Right atrium auricular region (tissue), 2 donors: ENCODE results near the gene DPP6. TPM values are rescaled to one million over a fixed set of nuclear protein-coding genes. Genes with fewer than 3 reads are reported as not detected.
"Not testable (repeated sequence)": the region's sequence is repeated elsewhere in the genome, so short reads cannot be mapped to it uniquely, and the experiment has no call there.

Source experiments
- DNase-seq: peaks from one replicate; pipeline ENCODE4 v3.0.0-alpha.2; 2019; ENCODE audit warnings: low spot score
- H3K27ac ChIP-seq, 2 donors: fragments of 200-600 bp; sonication (generic); 1 replicate in 1 of 2; 2 replicates in 1 of 2; pipeline ENCODE4 v1.5.1; 2016 to 2019
- H3K27me3 ChIP-seq, 2 donors: fragments of 200-600 bp; sonication (generic); one replicate each; pipeline versions ENCODE4 v1.5.1 to v1.6.0; 2017 to 2019
- H3K36me3 ChIP-seq: fragments of 200-600 bp; sonication (generic); one replicate; pipeline ENCODE4 v1.5.1; 2016
- H3K4me1 ChIP-seq, 2 donors: fragments of 200-600 bp; sonication (generic); one replicate each; pipeline versions ENCODE4 v1.5.1 to v1.6.0; 2017 to 2019
- H3K4me3 ChIP-seq, 2 donors: fragments of 200-600 bp; sonication (generic); 1 replicate in 1 of 2; 2 replicates in 1 of 2; pipeline ENCODE4 v1.5.1; 2017 to 2019; ENCODE audit warnings: mild to moderate bottlenecking in 1 of 2, moderate library complexity in 1 of 2
- H3K9me3 ChIP-seq, 2 donors: fragments of 200-600 bp; sonication (generic); one replicate each; pipeline ENCODE4 v1.5.1; 2019
- CTCF ChIP-seq, 2 donors: fragments of 200-600 bp; sonication (generic); IDR thresholded peaks; one replicate each; pipeline ENCODE4 v1.5.1; 2019; ENCODE audit warnings: antibody characterized with exemption in 2 of 2
- total RNA-seq, 2 donors: library from RNA; depleted of rRNA; stranded (reverse); fragments of >200 nt; gene quantifications; one replicate each; pipeline ENCODE4 v1.1.0, GENCODE V29; 2016

DPP6 gene
- total RNA-seq, 2 donors from 2014 or later = 0.35 to 0.85 TPM

GRCh38 chr7:154656618-154657017 lies 604.4 kb downstream of the DPP6 start:
- no peak for DNase-seq
- Histone ChIP-seq H3K4me1 (no peaks in the 10 kb centered on the region), H3K4me3 (no peak overlapping the region), H3K27me3 (no peaks in the 10 kb centered on the region), H3K36me3 (no peaks in the 10 kb centered on the region), H3K27ac (no peak overlapping the region), H3K9me3 (no peaks in the 10 kb centered on the region)
- no peak for TF ChIP-seq CTCF (IDR thresholded peaks at IDR 0.05)

- no peak overlapping the region for H3K4me3 ChIP-seq
- no peaks in the 10 kb centered on the region for H3K4me1 ChIP-seq
- no peaks in the 10 kb centered on the region for H3K36me3 ChIP-seq
- no peak overlapping the region for H3K27ac ChIP-seq
- H3K9me3 ChIP-seq = peaks cover 0 to 21% of the 10 kb centered on the region in 2 donors
- no peak for TF ChIP-seq CTCF (IDR thresholded peaks at IDR 0.05)
- DNase-seq = no peak
- H3K27me3 ChIP-seq = no peaks in the 10 kb centered on the region
Observed at GRCh38 chr7:154666768-154667167, 614.6 kb downstream of the DPP6 start.

GRCh38 chr7:154672659-154673415 lies 620.6 kb downstream of the DPP6 start:
- H3K27me3 ChIP-seq = no peaks in the 10 kb centered on the region
- no peak for TF ChIP-seq CTCF (IDR thresholded peaks at IDR 0.05)
- H3K36me3 ChIP-seq = no peaks in the 10 kb centered on the region
- no peak for DNase-seq
- no peaks in the 10 kb centered on the region for H3K4me1 ChIP-seq
- no peak overlapping the region for H3K27ac ChIP-seq
- no peak overlapping the region for H3K4me3 ChIP-seq
- no peaks in the 10 kb centered on the region for H3K9me3 ChIP-seq

GRCh38 chr7:154674191-154674590 lies 622.0 kb downstream of the DPP6 start:
- DNase-seq = no peak
- Histone ChIP-seq H3K4me1 (no peaks in the 10 kb centered on the region), H3K36me3 (no peaks in the 10 kb centered on the region), H3K4me3 (no peak overlapping the region), H3K27ac (no peak overlapping the region), H3K27me3 (no peaks in the 10 kb centered on the region), H3K9me3 (no peaks in the 10 kb centered on the region)
- no peak for TF ChIP-seq CTCF (IDR thresholded peaks at IDR 0.05)

DNA sequence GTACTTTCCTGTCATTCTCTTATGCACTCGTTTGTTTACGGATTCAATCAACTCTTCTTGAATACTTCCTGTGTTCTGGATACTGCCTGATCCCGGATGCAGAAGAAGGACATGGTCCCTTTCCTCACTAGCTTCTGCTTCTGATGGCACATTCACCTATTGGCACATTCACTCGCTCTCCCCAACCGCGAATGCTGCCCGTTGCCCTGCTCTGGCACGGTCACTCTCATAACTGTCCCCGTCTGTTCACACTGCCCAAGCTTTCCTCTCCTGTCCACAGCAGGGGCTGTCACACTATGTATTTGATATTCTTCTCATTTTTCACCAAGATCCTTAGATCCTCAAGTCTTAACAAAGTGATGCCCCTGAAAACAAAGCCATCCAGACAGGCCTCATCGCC lies 623.4 kb downstream of the DPP6 start:
- Histone ChIP-seq H3K9me3 (no peaks in the 10 kb centered on the region), H3K4me3 (no peak overlapping the region), H3K27me3 (no peaks in the 10 kb centered on the region), H3K27ac (no peak overlapping the region), H3K36me3 (no peaks in the 10 kb centered on the region), H3K4me1 (no peaks in the 10 kb centered on the region)
- no peak for DNase-seq
- no peak for TF ChIP-seq CTCF (IDR thresholded peaks at IDR 0.05)

DNA sequence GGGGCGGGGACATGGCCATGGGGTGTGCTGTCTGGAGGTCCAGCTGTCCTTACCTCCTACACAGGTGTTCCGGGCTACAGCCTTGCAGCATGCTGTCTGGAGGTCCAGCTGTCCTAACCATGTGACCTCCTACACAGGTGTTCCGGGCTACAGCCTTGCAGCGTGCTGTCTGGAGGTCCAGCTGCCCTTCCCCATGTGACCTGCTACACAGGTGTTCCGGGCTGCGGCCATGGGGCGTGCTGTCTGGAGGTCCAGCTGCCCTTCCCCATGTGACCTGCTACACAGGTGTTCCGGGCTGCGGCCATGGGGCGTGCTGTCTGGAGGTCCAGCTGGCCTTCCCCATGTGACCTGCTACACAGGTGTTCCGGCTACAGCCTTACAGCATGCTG lies 623.8 kb downstream of the DPP6 start:
- not testable (repeated sequence) for H3K36me3 ChIP-seq, H3K4me1 ChIP-seq, H3K27me3 ChIP-seq

More for the DNA sequence above, 623.8 kb downstream of the DPP6 start:
- not testable (repeated sequence) for H3K9me3 ChIP-seq, DNase-seq, H3K4me3 ChIP-seq, H3K27ac ChIP-seq
